GM18951 (cell line): ENCODE measurements around the gene ATF4.
"Not testable (repeated sequence)": the region's sequence is repeated elsewhere in the genome, so short reads cannot be mapped to it uniquely, and the experiment has no call there.

Experiments used
- POLR2A ChIP-seq: IDR thresholded peaks from 4 replicates; pipeline ENCODE4 v1.6.1; 2011; ENCODE audit warnings: mild to moderate bottlenecking; ENCODE audit not compliant: insufficient read length, insufficient read depth; ENCODE audit errors: extremely low read depth
- in situ Hi-C: fragments of 300-500 bp; cut with MboI; formaldehyde crosslinking; loops from one replicate; pipeline ENCODE4 v1.12.0; 2022; ENCODE audit warnings: low sequenced_read_pairs, mixed read lengths, inconsistent platforms; ENCODE audit not compliant: unreplicated experiment

Gene ATF4

GRCh38 chr22:39494471-39495120, 25.8 kb upstream of the ATF4 start:
- in situ Hi-C loops, result no loop called here
- TF ChIP-seq POLR2A, result no peak

- in situ Hi-C loops, result no loop called here
- no peak for TF ChIP-seq POLR2A
These were observed 24.1 kb upstream of the ATF4 start for GRCh38 chr22:39496131-39496838.

DNA sequence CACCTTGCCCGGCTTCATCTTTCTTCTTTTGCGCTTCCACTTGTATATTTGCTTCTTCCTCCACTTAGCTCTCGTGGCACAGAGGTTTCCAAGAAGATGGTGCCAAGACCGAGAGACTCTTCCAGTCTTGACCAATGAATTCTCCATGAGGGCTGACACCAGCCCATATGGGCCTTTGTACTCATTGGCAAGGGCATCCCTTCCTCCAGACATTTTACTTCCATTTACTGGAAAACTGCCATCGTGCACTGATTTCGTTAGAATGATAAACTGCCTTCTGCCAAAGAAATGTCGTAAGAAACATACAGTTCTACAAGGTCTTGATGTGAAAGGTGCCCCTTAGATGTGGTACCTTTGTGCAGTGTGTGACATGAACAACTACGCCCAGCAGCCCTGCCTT, 22.9 kb upstream of the ATF4 start:
- in situ Hi-C loops, result no loop called here
- TF ChIP-seq POLR2A, result no peak

GRCh38 chr22:39498368-39498767, 22.0 kb upstream of the ATF4 start:
- TF ChIP-seq POLR2A, result no peak
- in situ Hi-C loops, result no loop called here

DNA sequence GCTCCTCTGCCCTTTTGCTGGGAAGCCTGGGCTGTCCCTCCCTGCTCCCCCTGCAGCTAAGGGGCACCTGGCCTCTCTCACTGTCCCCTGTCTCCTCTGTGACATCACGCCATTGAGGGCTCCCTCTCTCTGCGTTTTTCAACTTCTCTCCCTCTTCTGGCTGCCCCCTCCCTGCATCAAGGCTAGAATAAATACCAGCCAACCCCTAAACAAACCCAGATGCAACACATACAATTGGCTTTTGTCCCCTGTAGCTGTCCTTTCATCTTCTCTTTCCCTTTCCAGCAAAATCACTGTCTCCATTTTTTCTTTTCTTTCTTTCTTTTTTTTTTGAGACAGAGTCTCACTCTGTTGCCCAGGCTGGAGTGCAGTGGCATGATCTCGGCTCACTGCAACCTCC, 21.6 kb upstream of the ATF4 start:
- TF ChIP-seq POLR2A, result no peak
- in situ Hi-C loops, result no loop called here

GRCh38 chr22:39500101-39500500, 20.3 kb upstream of the ATF4 start:
- TF ChIP-seq POLR2A, result no peak
- in situ Hi-C loops, result no loop called here

GRCh38 chr22:39501644-39502108, 18.7 kb upstream of the ATF4 start:
- in situ Hi-C loops, result no loop called here

GRCh38 chr22:39502109-39502788, 18.1 kb upstream of the ATF4 start, which contains the start of gene MIEF1:
TSS of gene MIEF1 (plus strand) at chr22:39502290. CDS start at chr22:39511295, 9,005 bp downstream.
- TF ChIP-seq POLR2A, result peak; percentile 82
- in situ Hi-C loops, result no loop called here

More at GRCh38 chr22:39501644-39502108, 18.7 kb upstream of the ATF4 start:
- no peak for TF ChIP-seq POLR2A

GRCh38 chr22:39502789-39503409, 17.5 kb upstream of the ATF4 start:
- in situ Hi-C loops, result no loop called here
- no peak for TF ChIP-seq POLR2A

GRCh38 chr22:39503630-39504029, 16.7 kb upstream of the ATF4 start:
- TF ChIP-seq POLR2A, result no peak
- in situ Hi-C loops, result no loop called here

DNA sequence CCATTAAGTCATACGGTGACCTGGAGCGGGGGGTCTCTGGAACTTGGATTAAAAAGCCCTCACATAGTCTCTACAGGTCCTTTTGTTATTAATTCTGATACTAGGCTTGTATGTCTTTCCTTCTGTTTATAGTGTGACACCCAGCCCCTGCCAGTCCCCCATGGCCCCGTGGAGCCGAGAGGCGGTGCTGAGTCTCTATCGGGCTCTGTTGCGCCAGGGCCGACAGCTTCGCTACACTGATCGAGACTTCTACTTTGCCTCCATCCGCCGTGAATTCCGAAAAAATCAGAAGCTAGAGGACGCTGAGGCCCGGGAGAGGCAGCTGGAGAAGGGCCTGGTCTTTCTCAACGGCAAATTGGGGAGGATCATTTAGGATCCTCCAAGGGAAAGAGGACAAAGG, 16.3 kb upstream of the ATF4 start:
- TF ChIP-seq POLR2A, result no peak
- in situ Hi-C loops, result no loop called here

GRCh38 chr22:39507021-39507420, 13.3 kb upstream of the ATF4 start:
- in situ Hi-C loops, result not testable (repeated sequence)

DNA sequence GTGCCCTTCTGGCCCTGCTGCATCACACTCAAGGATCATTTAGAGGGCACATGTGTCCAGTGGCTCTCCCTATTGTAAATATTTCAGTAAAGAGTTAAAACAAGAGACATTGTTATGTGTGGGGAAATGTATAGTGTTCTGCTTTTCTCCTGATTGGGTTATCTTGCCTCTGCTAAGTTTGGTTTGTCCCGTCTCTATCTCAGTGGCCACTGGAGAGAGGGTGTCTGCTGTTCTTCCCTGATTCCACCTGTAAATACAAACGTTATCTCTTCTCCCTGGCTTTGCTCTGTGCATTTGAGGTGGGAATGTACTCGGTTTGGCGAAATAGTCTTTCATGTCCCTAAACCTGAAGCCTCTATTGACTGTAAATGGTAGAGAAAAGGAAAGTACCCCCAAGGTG, 12.0 kb upstream of the ATF4 start:
- in situ Hi-C loops, result no loop called here
- TF ChIP-seq POLR2A, result no peak
